Fibroblast of skin of right quadriceps (primary cell): Measurements from ENCODE around the gene MKRN3.
"Not testable (repeated sequence)": the region's sequence is repeated elsewhere in the genome, so short reads cannot be mapped to it uniquely, and the experiment has no call there.

Experiments
- DNase-seq: peaks from one replicate; pipeline ENCODE4 v3.0.0-alpha.2; 2013

The MKRN3 gene

GRCh38 chr15:23594252-23594770 is 28.8 kb downstream of the MKRN3 start:
- DNase-seq, result no peak

DNA sequence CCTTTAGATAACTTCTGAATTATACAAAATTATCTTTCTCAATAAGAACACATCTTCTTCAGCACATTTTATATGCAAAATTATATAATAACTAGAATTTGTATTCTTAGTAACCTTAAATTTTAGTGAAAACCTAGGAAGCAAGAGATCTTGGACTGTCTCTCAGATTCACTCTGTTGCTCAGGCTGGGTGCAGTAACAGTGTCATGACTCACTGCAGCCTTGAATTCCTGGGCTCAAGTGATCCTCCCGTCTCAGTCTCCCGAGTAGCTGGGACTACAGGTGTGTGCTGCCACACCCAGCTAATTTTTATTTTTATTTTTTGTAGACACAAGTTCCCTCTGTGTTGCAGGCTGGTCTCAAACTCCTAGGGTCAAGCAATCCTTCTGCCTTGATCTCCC is 29.9 kb downstream of the MKRN3 start:
- no peak for DNase-seq

GRCh38 chr15:23596736-23597135 is 31.3 kb downstream of the MKRN3 start:
- DNase-seq, result no peak

- DNase-seq, result not testable (repeated sequence)
Observed at GRCh38 chr15:23597278-23597677, 31.8 kb downstream of the MKRN3 start.

DNA sequence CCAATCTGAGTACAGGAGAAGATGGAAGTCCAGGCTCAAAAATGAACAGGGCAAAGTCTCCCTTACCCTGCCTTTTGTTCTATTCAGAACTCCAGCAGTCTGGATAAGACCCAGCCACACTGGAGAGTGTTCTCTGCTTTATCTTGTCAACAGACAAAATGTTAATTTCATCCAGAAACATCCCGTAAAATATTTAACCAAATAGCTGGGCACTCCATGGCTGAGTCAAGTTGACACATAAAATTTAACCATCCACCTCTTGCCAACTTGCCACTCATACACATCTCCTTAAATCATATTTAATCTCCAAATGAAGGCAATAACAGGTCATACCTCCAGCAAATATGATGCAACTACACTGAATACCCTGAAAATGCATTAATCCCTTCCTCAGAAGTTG is 33.6 kb downstream of the MKRN3 start:
- no peak for DNase-seq

DNA sequence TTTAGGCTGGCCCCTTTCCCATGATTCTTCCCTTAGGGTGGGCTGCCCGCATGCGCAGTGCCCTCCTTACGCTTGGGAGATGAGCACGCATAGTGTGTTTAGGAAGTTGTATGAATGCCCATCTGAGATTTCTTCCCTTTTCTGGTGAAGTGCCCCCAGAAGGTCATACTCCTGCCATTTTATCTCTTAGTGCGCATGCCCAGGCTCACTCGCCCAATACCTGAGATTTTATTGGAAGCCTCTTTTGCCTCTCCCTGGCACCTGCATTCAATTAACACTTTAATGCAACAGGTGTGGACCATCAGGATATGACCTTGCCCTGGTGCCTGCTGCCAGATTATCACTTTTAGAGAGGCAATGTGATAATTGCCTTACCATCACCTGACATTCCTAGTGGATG is 36.6 kb downstream of the MKRN3 start:
- no peak for DNase-seq

DNA sequence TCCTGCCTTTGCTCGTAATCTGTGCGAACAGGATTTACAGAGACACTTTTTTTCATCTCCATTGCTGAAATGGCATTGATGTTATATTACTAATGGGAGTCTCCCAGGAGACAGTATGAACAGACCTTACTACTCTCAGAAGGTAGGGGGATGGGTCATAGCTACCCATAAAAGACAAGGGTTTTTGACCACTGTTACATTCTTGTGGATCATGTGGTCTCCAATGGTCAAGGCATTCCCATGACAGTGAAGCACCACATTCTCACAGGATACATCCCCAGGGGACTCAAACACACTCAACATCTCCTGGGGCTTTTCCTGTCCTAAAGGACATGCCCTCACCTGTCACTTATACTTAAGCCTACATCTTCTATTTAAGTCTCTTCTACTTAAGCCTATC is 40.8 kb downstream of the MKRN3 start:
- no peak for DNase-seq

- DNase-seq, result no peak
Observed at GRCh38 chr15:23616536-23616935, 51.1 kb downstream of the MKRN3 start.
